H9 (cell line): ENCODE results near the gene MAPK8IP2. TPM values are rescaled to one million over a fixed set of nuclear protein-coding genes. Genes with fewer than 3 reads are reported as not detected.
A peak's percentile ranks its signal among the peaks of the same experiment; 100 is the strongest.

ENCODE experiments used
- DNase-seq: peaks from one replicate; pipeline ENCODE4 v3.0.0-alpha.2; 2017
- H2AFZ ChIP-seq: one replicate; pipeline ENCODE4 v1.6.1; 2013; ENCODE audit warnings: mild to moderate bottlenecking, low read length, control low read depth, moderate library complexity
- H2AK5ac ChIP-seq: 2 replicates; pipeline ENCODE4 v1.6.1; 2013; ENCODE audit warnings: low read length, control low read depth, mixed read lengths; ENCODE audit not compliant: insufficient read length
- H2BK120ac ChIP-seq: one replicate; pipeline ENCODE4 v1.6.1; 2013; ENCODE audit warnings: low read depth, mild to moderate bottlenecking, low read length, control low read depth, inconsistent platforms; ENCODE audit not compliant: poor library complexity, severe bottlenecking
- H2BK12ac ChIP-seq: 2 replicates; pipeline ENCODE4 v1.6.1; 2013; ENCODE audit warnings: low read length, control low read depth, mixed read lengths, low read depth; ENCODE audit not compliant: insufficient read length
- H2BK15ac ChIP-seq: 2 replicates; pipeline ENCODE4 v1.6.1; 2013; ENCODE audit warnings: low read depth, low read length, control low read depth
- H2BK20ac ChIP-seq: one replicate; pipeline ENCODE4 v1.6.1; 2013; ENCODE audit warnings: low read depth, mild to moderate bottlenecking, low read length, control low read depth, inconsistent platforms; ENCODE audit not compliant: poor library complexity, severe bottlenecking
- H2BK5ac ChIP-seq: 2 replicates; pipeline ENCODE4 v1.6.1; 2013; ENCODE audit warnings: low read length, control low read depth, mixed read lengths; ENCODE audit not compliant: insufficient read length
- H3K14ac ChIP-seq: 2 replicates; pipeline ENCODE4 v1.6.1; 2013; ENCODE audit warnings: low read length, control low read depth; ENCODE audit not compliant: insufficient read depth
- H3K18ac ChIP-seq: 2 replicates; pipeline ENCODE4 v1.6.1; 2013; ENCODE audit warnings: low read depth, mild to moderate bottlenecking, mixed read lengths, low read length, control low read depth; ENCODE audit not compliant: insufficient read length
- H3K23ac ChIP-seq: 2 replicates; pipeline ENCODE4 v1.6.1; 2013; ENCODE audit warnings: low read length, control low read depth, mixed read lengths, low read depth; ENCODE audit not compliant: insufficient read length
- H3K23me2 ChIP-seq: 2 replicates; pipeline ENCODE4 v1.6.1; 2013; ENCODE audit warnings: low read depth, mild to moderate bottlenecking, mixed read lengths, low read length, control low read depth; ENCODE audit not compliant: insufficient read length, poor library complexity, severe bottlenecking
- H3K27ac ChIP-seq: 2 replicates; pipeline ENCODE4 v1.5.1; 2013; ENCODE audit warnings: low read length, control low read depth, mixed read lengths, low read depth; ENCODE audit not compliant: insufficient read length
- H3K27me3 ChIP-seq: 2 replicates; pipeline ENCODE4 v1.6.1; 2013; ENCODE audit warnings: low read length, control low read depth, inconsistent platforms; ENCODE audit not compliant: insufficient read depth
- H3K4ac ChIP-seq: 2 replicates; pipeline ENCODE4 v1.6.1; 2013; ENCODE audit warnings: low read depth, mild to moderate bottlenecking, control low read depth, inconsistent platforms, low read length, moderate library complexity
- H3K4me1 ChIP-seq: 2 replicates; pipeline ENCODE4 v1.6.1; 2013; ENCODE audit warnings: low read length, control low read depth, inconsistent platforms; ENCODE audit not compliant: insufficient read depth
- H3K4me2 ChIP-seq: 2 replicates; pipeline ENCODE4 v1.6.1; 2013; ENCODE audit warnings: low read length, control low read depth, mixed read lengths; ENCODE audit not compliant: insufficient read length, insufficient read depth
- H3K56ac ChIP-seq: 2 replicates; pipeline ENCODE4 v1.6.1; 2013; ENCODE audit warnings: low read depth, mild to moderate bottlenecking, mixed read lengths, low read length, control low read depth; ENCODE audit not compliant: insufficient read length
- H3K79me1 ChIP-seq: 2 replicates; pipeline ENCODE4 v1.6.1; 2013; ENCODE audit warnings: low read depth, mild to moderate bottlenecking, moderate library complexity, low read length, control low read depth, inconsistent platforms; ENCODE audit not compliant: insufficient read depth, poor library complexity, severe bottlenecking
- H3K79me2 ChIP-seq: 2 replicates; pipeline ENCODE4 v1.6.1; 2013; ENCODE audit warnings: low read length, control low read depth, inconsistent platforms; ENCODE audit not compliant: insufficient read depth
- H3K9ac ChIP-seq: 2 replicates; pipeline ENCODE4 v1.6.1; 2013; ENCODE audit warnings: low read length, control low read depth, mixed read lengths; ENCODE audit not compliant: insufficient read length; ENCODE audit errors: extremely low read depth
- H3K9me3 ChIP-seq: one replicate; pipeline ENCODE4 v1.6.1; 2013; ENCODE audit warnings: low read depth, low read length, inconsistent platforms; ENCODE audit not compliant: control insufficient read depth
- H3T11ph ChIP-seq: one replicate; pipeline ENCODE4 v1.6.1; 2013; ENCODE audit warnings: mild to moderate bottlenecking, low read length, control low read depth, inconsistent platforms
- H4K20me1 ChIP-seq: one replicate; pipeline ENCODE4 v1.6.1; 2013; ENCODE audit not compliant: control insufficient read depth, insufficient read length, insufficient read depth
- H4K5ac ChIP-seq: 2 replicates; pipeline ENCODE4 v1.6.1; 2013; ENCODE audit warnings: low read depth, mild to moderate bottlenecking, mixed read lengths, low read length, control low read depth; ENCODE audit not compliant: insufficient read length
- H4K8ac ChIP-seq: replicated peaks from 2 replicates; pipeline ENCODE4 v1.6.1; 2013; ENCODE audit warnings: low read length, control low read depth, mixed read lengths, low read depth; ENCODE audit not compliant: insufficient read length
- H4K91ac ChIP-seq: 2 replicates; pipeline ENCODE4 v1.6.1; 2013; ENCODE audit warnings: low read depth, mild to moderate bottlenecking, moderate library complexity, mixed read lengths, low read length, control low read depth; ENCODE audit not compliant: insufficient read length
- H3K27ac Mint-ChIP-seq, 3 experiments: 2 replicates in 2 of 3; 3 replicates in 1 of 3; pipeline ENCODE4 v1.8.0; 2020 to 2021; ENCODE audit warnings: mixed read lengths in 3 of 3, mild to moderate bottlenecking in 1 of 3, moderate library complexity in 1 of 3
- H3K27me3 Mint-ChIP-seq: 2 replicates; pipeline ENCODE4 v1.8.0; 2021; ENCODE audit warnings: low read depth, mild to moderate bottlenecking, moderate library complexity, mixed read lengths
- H3K36me3 Mint-ChIP-seq, 3 experiments: 2 replicates in 2 of 3; 3 replicates in 1 of 3; pipeline ENCODE4 v1.8.0; 2020 to 2021; ENCODE audit warnings: low read depth in 3 of 3, mixed read lengths in 3 of 3; ENCODE audit not compliant: insufficient read depth in 1 of 3
- H3K4me1 Mint-ChIP-seq, 2 experiments: 2 replicates each; pipeline ENCODE4 v1.8.0; 2020; ENCODE audit warnings: mixed read lengths in 2 of 2
- H3K4me3 Mint-ChIP-seq, 2 experiments: 2 replicates in 1 of 2; 3 replicates in 1 of 2; pipeline ENCODE4 v1.8.0; 2020 to 2021; ENCODE audit warnings: mild to moderate bottlenecking in 2 of 2, mixed read lengths in 2 of 2, moderate library complexity in 1 of 2
- H3K9me3 Mint-ChIP-seq, 2 experiments: 2 replicates in 1 of 2; 3 replicates in 1 of 2; pipeline ENCODE4 v1.8.0; 2020; ENCODE audit warnings: mild to moderate bottlenecking in 2 of 2, mixed read lengths in 2 of 2, moderate library complexity in 1 of 2
- CTCF ChIP-seq: fragments of 200-600 bp; sonication (generic); conservative IDR thresholded peaks from 3 replicates; pipeline ENCODE4 v1.8.0; 2021; ENCODE audit warnings: antibody characterized with exemption, mild to moderate bottlenecking
- WGBS: extraction: QIAGEN DNeasy Blood & Tissue Kit; methylation state at CpG from one replicate; pipeline ENCODE4 v1.1.7; 2013; ENCODE audit warnings: missing lambda C conversion rate, low lambda C conversion rate, mixed read lengths; ENCODE audit not compliant: insufficient read length; ENCODE audit errors: extremely low coverage; 5-methylcytosine and 5-hydroxymethylcytosine counted together
- total RNA-seq: library from RNA; stranded (reverse); gene quantifications from 2 replicates; pipeline ENCODE4 v1.2.1, GENCODE V29; 2021

The MAPK8IP2 gene
- total RNA-seq, 1 experiment from 2014 or later = 5.7 TPM

GRCh38 chr22:50575426-50575941 is 25.1 kb upstream of the MAPK8IP2 start:
- no peak overlapping the region for H3K4ac ChIP-seq
- no CpG with 5 or more reads among the region's 8 CpGs for WGBS

More at GRCh38 chr22:50575426-50575941, 25.1 kb upstream of the MAPK8IP2 start:
- Histone ChIP-seq H3K79me1 (no peaks in the 10 kb centered on the region), H4K91ac (no peak overlapping the region), H2BK15ac (no peak overlapping the region), H2BK5ac (no peak overlapping the region), H4K5ac (no peak overlapping the region), H3K4me2 (no peak overlapping the region), H3K14ac (no peak overlapping the region), H2AK5ac (no peak overlapping the region), H3K4me1 (no peaks in the 10 kb centered on the region), H3K27ac (no peak overlapping the region), H3K79me2 (no peaks in the 10 kb centered on the region), H4K8ac (no peak overlapping the region), H3K9me3 (no peaks in the 10 kb centered on the region), H3T11ph (no peak overlapping the region), H3K27me3 (no peaks in the 10 kb centered on the region), H2BK20ac (no peak overlapping the region), H2BK120ac (no peak overlapping the region), H3K56ac (no peak overlapping the region), H3K18ac (no peak overlapping the region), H3K23me2 (no peaks in the 10 kb centered on the region), H3K9ac (no peak overlapping the region), H4K20me1 (no peaks in the 10 kb centered on the region), H2BK12ac (no peak overlapping the region), H3K23ac (no peak overlapping the region), H2AFZ (no peak overlapping the region)
- no peaks in the 10 kb centered on the region; the same call in 1 of the 2 replicates for H3K27me3 Mint-ChIP-seq
- no peak overlapping the region for H3K4me3 Mint-ChIP-seq
- no peaks in the 10 kb centered on the region for H3K4me1 Mint-ChIP-seq
- no peaks in the 10 kb centered on the region for H3K9me3 Mint-ChIP-seq
- DNase-seq = no peak
- H3K27ac Mint-ChIP-seq = peak overlapping the region in 1 of 3 experiments; percentile 87; a peak in 2 of 7 replicates
- no peak for TF ChIP-seq CTCF
- peaks cover 8 to 73% (median 67%) of the 10 kb centered on the region in 3 experiments for H3K36me3 Mint-ChIP-seq
